Panc1 (cell line): ENCODE data around the gene SLCO4A1.

Source experiments
- CTCF ChIP-seq: fragments of 450-650 bp; IDR thresholded peaks from 2 replicates; pipeline ENCODE4 v1.5.1; 2017; ENCODE audit warnings: mild to moderate bottlenecking
- REST ChIP-seq, 2 experiments: IDR thresholded peaks; 2 replicates each; pipeline ENCODE4 v1.6.1; 2011 to 2012; ENCODE audit warnings: low read depth in 2 of 2, control low read depth in 1 of 2, low read length in 1 of 2, mild to moderate bottlenecking in 1 of 2, moderate library complexity in 1 of 2; ENCODE audit not compliant: insufficient read depth in 1 of 2

GRCh38 chr20:62646851-62647520, 4.7 kb downstream of the SLCO4A1 start:
- TF ChIP-seq CTCF, result no peak
- no peak for TF ChIP-seq REST (IDR thresholded peaks at IDR 0.05; ENCODE audit: insufficient read depth in 1 of 2, low read depth in 2 of 2, low read length in 1 of 2)
